HG03135 (cell line): ENCODE data around the gene FGL2.
A peak's percentile ranks its signal among the peaks of the same experiment; 100 is the strongest.
"Not testable (repeated sequence)": the region's sequence is repeated elsewhere in the genome, so short reads cannot be mapped to it uniquely, and the experiment has no call there.

Experiments
- ATAC-seq: cut with Tn5 transposase; IDR thresholded peaks from one replicate; pipeline ENCODE4 v1.9.1; 2021; ENCODE audit warnings: mild to moderate bottlenecking, moderate library complexity; ENCODE audit not compliant: unreplicated experiment

FGL2 gene

GRCh38 chr7:77171073-77171472 is 28.5 kb downstream of the FGL2 start:
- ATAC-seq: not testable (repeated sequence)

GRCh38 chr7:77157446-77157845 is 42.2 kb downstream of the FGL2 start:
- ATAC-seq: peak; percentile 56

GRCh38 chr7:77157034-77157433 is 42.6 kb downstream of the FGL2 start:
- ATAC-seq: peak; percentile 80

- not testable (repeated sequence) for ATAC-seq
Measured at GRCh38 chr7:77155601-77156377, 43.8 kb downstream of the FGL2 start.

DNA sequence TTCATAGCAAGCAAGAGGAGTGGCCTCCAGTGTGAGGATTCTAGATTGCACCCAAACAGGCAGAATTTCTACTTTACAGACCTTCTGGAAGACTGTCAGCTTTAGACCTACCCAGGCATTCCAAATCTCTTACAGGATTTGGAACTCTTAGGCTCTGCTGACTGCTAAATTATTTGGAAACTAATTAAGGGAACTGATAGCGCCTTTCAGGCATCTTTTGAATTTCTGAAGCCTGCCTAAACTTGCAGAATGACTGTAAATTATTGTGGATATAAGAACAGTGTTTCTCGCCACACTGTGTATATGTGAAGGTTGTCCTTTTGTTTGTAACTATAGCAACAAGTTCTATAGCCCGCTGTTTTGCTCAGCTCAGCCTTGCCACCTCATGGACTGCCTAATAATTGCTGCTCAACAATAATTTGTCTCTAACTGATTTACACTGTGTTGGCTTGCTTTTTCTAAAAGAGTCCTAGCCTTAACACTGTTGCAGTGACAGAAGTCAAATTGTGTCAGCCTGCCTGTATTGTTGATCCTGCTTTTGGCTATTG is 44.6 kb downstream of the FGL2 start:
- ATAC-seq: peak; percentile 63

- not testable (repeated sequence) for ATAC-seq
Measured at GRCh38 chr7:77152232-77152631, 47.4 kb downstream of the FGL2 start.
